Motor neuron (in vitro differentiated cells): ENCODE measurements around the gene HHAT. TPM values are rescaled to one million over a fixed set of nuclear protein-coding genes. Genes with fewer than 3 reads are reported as not detected.

ENCODE experiments used
- ATAC-seq, 8 experiments: fragments of 200-7000 bp; cut with Tn5 transposase; replicated peaks in 6 of 8; 2 replicates each; pipeline ENCODE4 v1.8.0; 2021; ENCODE audit warnings: mild to moderate bottlenecking in 8 of 8, moderate library complexity in 8 of 8
- H3K27ac ChIP-seq, 2 donors: fragments of 250-450 bp; sonication (Bioruptor Pico); 2 replicates each; pipeline ENCODE4 v1.9.0; 2021; ENCODE audit warnings: antibody characterized with exemption in 2 of 2, mild to moderate bottlenecking in 2 of 2, moderate library complexity in 1 of 2
- H3K4me1 ChIP-seq, 2 donors: fragments of 250-450 bp; sonication (Bioruptor Pico); replicated peaks in 1 of 2; 2 replicates each; pipeline ENCODE4 v1.6.1; 2021; ENCODE audit warnings: antibody characterized with exemption in 2 of 2, mild to moderate bottlenecking in 2 of 2, moderate library complexity in 1 of 2
- H3K4me3 ChIP-seq, 5 donors: fragments of 250-450 bp; sonication (Bioruptor Pico); 2 replicates each; pipeline ENCODE4 v1.9.0; 2021; ENCODE audit warnings: antibody characterized with exemption in 5 of 5, mild to moderate bottlenecking in 5 of 5, moderate library complexity in 4 of 5
- WGBS, 10 experiments: fragments of 450-650 bp; shearing (Covaris generic); methylation state at CpG; one replicate each; pipeline ENCODE4 v1.0.0; 2022; 5-methylcytosine and 5-hydroxymethylcytosine counted together
- in situ Hi-C, 9 experiments: fragments of 400-800 bp; cut with MboI; loops; one replicate each; pipeline ENCODE4 v1.15.0; 2021; ENCODE audit warnings: low sequenced_read_pairs in 9 of 9, low pct_unique_long_range_greater_than_20kb in 2 of 9; ENCODE audit not compliant: unreplicated experiment in 9 of 9
- total RNA-seq, 8 experiments: library from RNA; unstranded; fragments of 300-600 nt; gene quantifications; 2 replicates each; pipeline versions ENCODE4 v1.2.3 to v1.2.4, GENCODE V29; 2022

The HHAT gene
- total RNA-seq, 8 experiments from 2014 or later = 3.9 to 128 (median 7.8) TPM

- 0 to 100% (median 66%) methylated on average over 1 of the region's 1 CpG; no CpG with 5 or more reads in 2 of the 10 experiments for WGBS, 10 experiments
- H3K4me1 ChIP-seq = peaks cover 0 to 2% of the 10 kb centered on the region in 2 donors
- in situ Hi-C loops = loop anchor here in 5 of 9 experiments (25.0 kb wide), 2 partner anchors 187 to 462 kb away; no protein-coding TSS in a partner anchor
These were observed 4.7 kb upstream of the HHAT start for GRCh38 chr1:210323957-210324356.

DNA sequence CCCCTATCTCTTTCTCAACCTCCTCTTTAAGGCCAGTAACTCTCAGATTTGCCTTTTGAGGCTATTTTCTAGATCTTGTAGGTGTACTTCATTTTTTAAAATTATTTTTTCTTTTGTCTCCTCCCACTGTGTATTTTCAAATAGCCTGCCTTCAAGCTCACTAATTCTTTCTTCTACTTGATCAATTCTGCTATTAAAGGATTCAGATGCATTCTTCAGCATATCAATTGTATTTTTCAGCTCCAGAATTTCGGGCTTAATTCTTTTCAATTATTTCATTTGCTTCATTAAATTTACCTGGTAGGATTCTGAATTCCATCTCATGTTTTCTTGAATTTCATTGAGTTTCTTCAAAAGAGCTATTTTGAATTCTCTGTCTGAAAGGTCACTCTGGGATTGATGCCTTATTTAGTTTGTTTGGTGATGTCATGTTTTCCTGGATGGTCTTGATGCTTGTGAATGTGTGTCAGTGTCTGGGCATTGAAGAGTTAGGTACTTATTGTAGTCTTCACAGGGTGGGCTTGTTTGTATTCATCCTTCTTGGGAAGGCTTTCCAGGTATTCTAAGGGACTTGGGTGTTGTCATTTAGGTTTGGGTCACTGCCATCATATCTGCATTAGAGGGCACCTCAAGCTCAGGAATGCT, 3.6 kb upstream of the HHAT start:
- in situ Hi-C loops = no loop called here
- H3K27ac ChIP-seq = no peak overlapping the region
- ATAC-seq = no peak
- peaks cover 2% of the 10 kb centered on the region in 2 donors for H3K4me1 ChIP-seq
- no peak overlapping the region for H3K4me3 ChIP-seq
- WGBS, 10 experiments = 27 to 92% (median 79%) methylated on average over 1 of the region's 1 CpG

More at GRCh38 chr1:210323957-210324356, 4.7 kb upstream of the HHAT start:
- no peak overlapping the region for H3K27ac ChIP-seq
- H3K4me3 ChIP-seq = no peak overlapping the region
- no peak for ATAC-seq

GRCh38 chr1:210328032-210328745, 513 bp upstream of the HHAT start:
- H3K4me1 ChIP-seq = peaks cover 2% of the 10 kb centered on the region in 2 donors
- no peak overlapping the region for H3K27ac ChIP-seq
- peak in 5 of 8 experiments; percentile 2 to 39 (median 24) for ATAC-seq
- 0 to 95% (median 51%) methylated on average over 2 to 18 of the region's 19 CpGs; no CpG with 5 or more reads in 2 of the 10 experiments for WGBS, 10 experiments
- in situ Hi-C loops = no loop called here
- H3K4me3 ChIP-seq = peak overlapping the region; percentile 49 to 88 (median 70)

DNA sequence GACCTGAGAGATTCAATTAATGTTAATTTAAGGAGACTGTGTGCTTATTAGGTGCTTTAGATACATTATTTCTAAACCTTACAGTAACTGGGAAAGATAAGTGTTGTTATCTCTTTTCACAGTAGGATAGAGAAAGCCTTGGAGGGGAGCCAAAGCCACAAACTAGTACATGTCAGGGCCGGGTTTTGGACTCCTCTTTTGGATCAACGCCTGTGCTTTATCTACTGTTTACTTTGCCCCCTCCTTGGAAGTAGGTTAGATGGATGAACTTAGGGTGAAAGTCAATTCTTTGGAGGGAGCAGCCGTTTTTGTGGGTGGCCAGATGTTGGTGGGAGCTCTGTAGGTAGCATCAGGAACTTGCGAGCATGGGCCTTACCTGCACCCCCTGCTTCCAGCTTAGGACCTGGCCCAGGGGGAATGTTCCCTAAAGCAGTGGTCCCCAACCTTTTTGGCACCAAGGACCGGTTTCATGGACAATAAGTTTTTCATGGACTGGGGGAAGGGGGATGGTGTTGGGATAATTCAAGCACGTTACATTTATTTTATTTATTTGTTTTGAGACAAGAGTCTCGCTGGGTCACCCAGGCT, 1.7 kb downstream of the HHAT start:
- no peak overlapping the region for H3K27ac ChIP-seq
- WGBS, 10 experiments = 67 to 96% (median 93%) methylated on average over 2 to 7 of the region's 7 CpGs; no CpG with 5 or more reads in 2 of the 10 experiments
- in situ Hi-C loops = no loop called here
- ATAC-seq = no peak
- peaks cover 2 to 7% of the 10 kb centered on the region in 2 donors for H3K4me1 ChIP-seq
- H3K4me3 ChIP-seq = no peak overlapping the region

DNA sequence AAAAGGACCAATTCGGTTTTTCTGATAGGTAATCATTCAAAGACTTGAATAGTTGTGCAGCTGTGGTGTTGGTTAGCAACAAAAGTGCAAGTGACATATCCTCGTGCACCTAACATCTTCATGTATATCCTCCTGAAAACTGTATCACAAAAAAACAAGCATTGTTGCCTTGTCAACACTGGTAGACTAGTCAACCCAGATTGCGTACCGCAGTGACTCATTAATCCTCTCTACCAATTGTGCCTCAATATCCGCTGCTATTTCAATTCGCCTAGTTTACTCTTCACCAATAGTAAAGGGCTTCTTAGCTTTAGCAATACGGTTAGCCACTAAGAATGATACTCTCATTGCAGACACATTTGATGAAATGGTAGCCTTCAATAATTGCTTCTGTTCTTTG, 3.5 kb downstream of the HHAT start:
- ATAC-seq = no peak
- Histone ChIP-seq H3K4me1 (peaks cover 2 to 10% of the 10 kb centered on the region in 2 donors), H3K4me3 (no peak overlapping the region), H3K27ac (no peak overlapping the region)
- in situ Hi-C loops = no loop called here
- WGBS, 10 experiments = 54 to 100% (median 89%) methylated on average over 1 to 7 of the region's 7 CpGs

GRCh38 chr1:210332719-210333398, 4.2 kb downstream of the HHAT start:
- WGBS, 10 experiments = 25 to 100% (median 83%) methylated on average over 1 to 4 of the region's 4 CpGs; no CpG with 5 or more reads in 3 of the 10 experiments
- in situ Hi-C loops = no loop called here
- peaks cover 2 to 10% of the 10 kb centered on the region in 2 donors for H3K4me1 ChIP-seq
- H3K4me3 ChIP-seq = no peak overlapping the region
- no peak overlapping the region for H3K27ac ChIP-seq
- no peak for ATAC-seq

DNA sequence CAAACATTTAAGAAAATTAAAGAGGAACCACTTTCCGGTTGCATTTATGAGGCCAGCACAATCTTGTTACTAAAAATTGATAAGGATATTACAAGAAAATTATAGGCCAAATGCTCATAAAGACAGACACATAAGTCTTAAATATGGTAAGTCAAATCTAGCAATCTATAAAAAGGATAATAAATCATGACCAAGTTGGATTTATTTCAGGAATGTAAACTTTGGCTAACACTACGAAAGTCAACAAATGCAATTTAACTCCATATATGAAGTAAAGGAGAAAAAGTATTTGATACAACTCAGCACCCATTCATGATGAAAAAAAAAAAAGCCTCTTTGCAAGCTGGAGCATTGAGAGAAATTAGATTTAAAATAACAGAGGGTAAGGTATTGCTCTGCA, 6.3 kb downstream of the HHAT start:
- Histone ChIP-seq H3K4me3 (no peak overlapping the region), H3K27ac (no peak overlapping the region), H3K4me1 (peaks cover 0 to 7% of the 10 kb centered on the region in 2 donors)
- in situ Hi-C loops = no loop called here
- ATAC-seq = no peak
- WGBS, 10 experiments = 70 to 100% (median 100%) methylated on average over 1 to 2 of the region's 2 CpGs

DNA sequence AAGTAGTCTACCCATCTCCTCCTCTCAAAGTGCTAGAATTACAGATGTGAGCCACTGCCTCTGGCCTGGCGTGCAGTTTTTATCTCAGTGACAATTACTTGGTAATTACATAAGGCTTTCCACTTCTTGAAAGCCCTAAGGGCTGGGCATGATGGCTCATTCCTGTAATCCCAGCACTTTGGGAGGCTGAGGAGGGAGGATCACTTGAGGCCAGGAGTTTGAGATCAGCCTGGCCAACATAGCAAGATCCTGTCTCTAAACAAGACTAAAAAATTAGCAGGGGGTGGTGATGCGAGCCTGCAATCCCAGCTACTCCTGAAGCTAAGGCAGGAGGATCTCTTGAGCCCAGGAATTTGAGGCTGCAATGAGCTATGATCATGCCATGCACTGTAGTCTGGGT, 7.7 kb downstream of the HHAT start:
- H3K27ac ChIP-seq = no peak overlapping the region
- H3K4me3 ChIP-seq = no peak overlapping the region
- WGBS, 10 experiments = 60 to 100% (median 82%) methylated on average over 1 to 2 of the region's 2 CpGs; no CpG with 5 or more reads in 3 of the 10 experiments
- no peak for ATAC-seq
- in situ Hi-C loops = no loop called here
- H3K4me1 ChIP-seq = peaks cover 0 to 7% of the 10 kb centered on the region in 2 donors

DNA sequence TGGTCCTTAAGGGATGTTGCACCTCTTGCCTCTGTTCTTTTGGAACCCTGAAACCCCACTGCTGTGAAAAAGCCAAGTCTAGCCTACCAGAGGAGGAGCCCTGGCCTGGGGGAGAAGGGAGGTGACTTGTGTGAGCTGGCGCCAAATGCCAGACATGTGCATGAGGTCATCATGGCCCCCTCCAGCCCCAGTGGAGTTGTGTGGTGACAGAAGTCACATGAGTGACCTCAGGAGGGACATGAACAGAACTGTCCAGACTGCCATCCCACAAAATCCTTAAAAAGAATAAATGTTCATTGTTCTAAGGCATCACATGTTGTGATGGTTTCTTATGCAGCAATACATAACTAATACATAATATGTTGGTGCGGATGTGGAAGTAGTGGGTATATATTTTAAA, 10.8 kb downstream of the HHAT start:
- in situ Hi-C loops = no loop called here
- Histone ChIP-seq H3K4me1 (peaks cover 6 to 7% of the 10 kb centered on the region in 2 donors), H3K4me3 (no peak overlapping the region), H3K27ac (no peak overlapping the region)
- ATAC-seq = peak in 4 of 8 experiments; percentile 41 to 63 (median 51)
- 80 to 100% (median 83%) methylated on average over 2 of the region's 2 CpGs; no CpG with 5 or more reads in 5 of the 10 experiments for WGBS, 10 experiments

- in situ Hi-C loops = no loop called here
- no peak for ATAC-seq
- peaks cover 3 to 6% of the 10 kb centered on the region in 2 donors for H3K4me1 ChIP-seq
- WGBS, 10 experiments = 63 to 95% (median 89%) methylated on average over 2 to 3 of the region's 3 CpGs
- H3K27ac ChIP-seq = no peak overlapping the region
- no peak overlapping the region for H3K4me3 ChIP-seq
These were observed 11.6 kb downstream of the HHAT start for GRCh38 chr1:210340311-210340710.

GRCh38 chr1:210340841-210341240, 12.1 kb downstream of the HHAT start:
- Histone ChIP-seq H3K4me3 (no peak overlapping the region), H3K27ac (no peak overlapping the region), H3K4me1 (peaks cover 0 to 6% of the 10 kb centered on the region in 2 donors)
- ATAC-seq = no peak
- in situ Hi-C loops = no loop called here
- WGBS, 10 experiments = 86 to 100% (median 100%) methylated on average over 1 to 2 of the region's 2 CpGs; no CpG with 5 or more reads in 2 of the 10 experiments

GRCh38 chr1:210342986-210343780, 14.5 kb downstream of the HHAT start:
- in situ Hi-C loops = no loop called here
- peak in 6 of 8 experiments; percentile 5 to 70 (median 42) for ATAC-seq
- H3K4me1 ChIP-seq = peaks cover 0 to 6% of the 10 kb centered on the region in 2 donors
- H3K4me3 ChIP-seq = no peak overlapping the region
- WGBS, 10 experiments = 20 to 77% (median 51%) methylated on average over 2 to 13 of the region's 14 CpGs; no CpG with 5 or more reads in 1 of the 10 experiments
- no peak overlapping the region for H3K27ac ChIP-seq
